ENCODE results near the gene PNRC1. TPM values are rescaled to one million over a fixed set of nuclear protein-coding genes. Genes with fewer than 3 reads are reported as not detected.
"Not testable (repeated sequence)": the region's sequence is repeated elsewhere in the genome, so short reads cannot be mapped to it uniquely, and the experiment has no call there.

PNRC1 gene
- total RNA-seq, 1 donor from 2014 or later = 229 TPM

DNA sequence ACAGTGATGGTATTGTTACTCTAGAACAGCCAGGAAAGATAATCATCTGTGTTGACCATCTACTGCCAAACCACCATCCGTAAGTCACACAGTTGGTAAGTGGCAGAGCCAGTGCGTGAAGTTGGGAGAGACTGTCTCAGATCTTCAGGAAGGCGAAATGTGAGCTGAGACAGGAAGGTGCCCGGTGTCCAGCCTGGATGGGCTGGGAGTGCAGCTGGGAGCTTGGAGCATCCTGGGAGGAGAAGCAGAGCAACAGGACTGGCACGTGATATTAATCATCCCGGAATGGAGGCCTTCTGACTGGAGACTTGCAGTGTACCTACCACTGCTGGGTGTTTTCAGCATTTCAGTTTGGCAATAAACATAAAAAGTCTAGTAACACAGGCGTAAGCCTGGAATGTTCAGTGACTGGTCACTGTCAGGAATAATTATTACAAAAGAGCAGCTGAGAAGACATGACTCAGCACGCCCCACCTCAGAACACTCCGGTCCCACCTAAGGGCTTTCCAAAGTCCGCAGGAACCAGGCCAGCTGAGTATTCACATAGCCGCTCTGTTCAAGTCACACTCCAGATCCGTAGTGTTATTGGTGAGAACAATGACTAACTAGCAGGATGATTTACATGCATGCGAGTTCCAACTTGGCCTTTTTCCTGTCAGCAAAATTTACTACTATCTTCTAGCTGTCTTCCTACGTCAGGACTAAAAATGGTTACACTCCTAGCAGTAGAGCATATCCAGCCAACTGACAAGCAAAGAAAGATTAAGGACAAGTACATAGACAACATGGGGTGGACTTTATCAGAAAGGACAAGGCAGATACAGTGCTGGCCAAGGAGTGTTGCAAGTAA is 45.1 kb upstream of the PNRC1 start:
- POLR2A ChIA-PET = no interaction called here

DNA sequence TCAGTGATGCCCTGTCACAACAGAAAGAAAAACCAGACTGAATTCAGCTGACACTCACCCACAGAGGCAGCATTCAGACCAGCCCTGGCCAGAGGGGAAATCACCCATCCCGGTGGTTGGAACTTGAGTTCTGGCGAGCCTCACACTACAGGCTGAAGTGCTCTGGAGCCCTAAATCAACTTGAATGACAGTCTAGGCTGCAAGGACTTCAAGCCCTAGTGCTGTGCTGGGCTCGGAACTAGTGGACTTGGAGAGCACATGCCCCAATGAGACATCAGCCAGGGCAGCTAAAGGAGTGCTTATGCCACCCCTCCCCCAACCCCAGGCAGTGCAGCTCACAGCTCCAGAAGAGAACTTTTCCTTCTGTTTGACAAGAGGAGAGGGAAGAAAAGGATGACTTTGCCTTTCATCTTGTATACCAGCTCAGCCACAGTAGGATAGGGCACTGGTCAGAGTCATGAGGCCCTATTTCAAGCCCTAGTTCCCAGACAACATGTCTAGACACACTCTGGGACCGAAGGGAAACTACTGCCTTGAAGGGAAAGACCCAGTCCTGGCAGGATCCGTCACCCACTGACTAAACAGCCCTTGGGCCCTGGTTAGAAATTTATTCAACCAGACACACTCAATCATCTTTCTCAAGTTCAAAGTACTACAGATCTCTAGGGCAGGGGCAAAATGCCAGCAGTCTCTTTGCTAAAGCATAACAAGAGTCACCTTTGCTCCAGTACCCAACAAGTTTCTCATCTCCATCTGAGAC is 43.2 kb upstream of the PNRC1 start:
- Mint-ChIP-seq H3K9me3 (peaks cover 20% of the 10 kb centered on the region), H3K4me1 (no peaks in the 10 kb centered on the region), H3K27me3 (peaks cover 9% of the 10 kb centered on the region), H3K27ac (no peak overlapping the region), H3K4me3 (no peak overlapping the region), H3K36me3 (ENCODE audit: low read depth) (peaks cover 1% of the 10 kb centered on the region)
- intact Hi-C loops (cut with micrococcal nuclease) = no loop called here
- TF ChIP-seq, protein P1, sequence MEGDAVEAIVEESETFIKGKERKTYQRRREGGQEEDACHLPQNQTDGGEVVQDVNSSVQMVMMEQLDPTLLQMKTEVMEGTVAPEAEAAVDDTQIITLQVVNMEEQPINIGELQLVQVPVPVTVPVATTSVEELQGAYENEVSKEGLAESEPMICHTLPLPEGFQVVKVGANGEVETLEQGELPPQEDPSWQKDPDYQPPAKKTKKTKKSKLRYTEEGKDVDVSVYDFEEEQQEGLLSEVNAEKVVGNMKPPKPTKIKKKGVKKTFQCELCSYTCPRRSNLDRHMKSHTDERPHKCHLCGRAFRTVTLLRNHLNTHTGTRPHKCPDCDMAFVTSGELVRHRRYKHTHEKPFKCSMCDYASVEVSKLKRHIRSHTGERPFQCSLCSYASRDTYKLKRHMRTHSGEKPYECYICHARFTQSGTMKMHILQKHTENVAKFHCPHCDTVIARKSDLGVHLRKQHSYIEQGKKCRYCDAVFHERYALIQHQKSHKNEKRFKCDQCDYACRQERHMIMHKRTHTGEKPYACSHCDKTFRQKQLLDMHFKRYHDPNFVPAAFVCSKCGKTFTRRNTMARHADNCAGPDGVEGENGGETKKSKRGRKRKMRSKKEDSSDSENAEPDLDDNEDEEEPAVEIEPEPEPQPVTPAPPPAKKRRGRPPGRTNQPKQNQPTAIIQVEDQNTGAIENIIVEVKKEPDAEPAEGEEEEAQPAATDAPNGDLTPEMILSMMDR (IDR thresholded peaks at IDR 0.05) = no peak
- ChIA-PET CTCF (no interaction called here), POLR2A (no interaction called here)
- DNase-seq (no peak), ATAC-seq (ENCODE audit: low read depth) (no peak)

More for the DNA sequence above, 45.1 kb upstream of the PNRC1 start:
- H3K27ac Mint-ChIP-seq = no peak overlapping the region
- DNase-seq = no peak
- peaks cover 9% of the 10 kb centered on the region for H3K27me3 Mint-ChIP-seq
- H3K4me1 Mint-ChIP-seq = no peaks in the 10 kb centered on the region
- TF ChIP-seq, protein P1 (IDR thresholded peaks at IDR 0.05) = no peak
- peaks cover 1% of the 10 kb centered on the region for H3K36me3 Mint-ChIP-seq (ENCODE audit: low read depth)
- no peak overlapping the region for H3K4me3 Mint-ChIP-seq
- H3K9me3 Mint-ChIP-seq = peaks cover 20% of the 10 kb centered on the region
- intact Hi-C loops (cut with micrococcal nuclease) = no loop called here
- CTCF ChIA-PET = no interaction called here
- no peak for ATAC-seq (ENCODE audit: low read depth)

DNA sequence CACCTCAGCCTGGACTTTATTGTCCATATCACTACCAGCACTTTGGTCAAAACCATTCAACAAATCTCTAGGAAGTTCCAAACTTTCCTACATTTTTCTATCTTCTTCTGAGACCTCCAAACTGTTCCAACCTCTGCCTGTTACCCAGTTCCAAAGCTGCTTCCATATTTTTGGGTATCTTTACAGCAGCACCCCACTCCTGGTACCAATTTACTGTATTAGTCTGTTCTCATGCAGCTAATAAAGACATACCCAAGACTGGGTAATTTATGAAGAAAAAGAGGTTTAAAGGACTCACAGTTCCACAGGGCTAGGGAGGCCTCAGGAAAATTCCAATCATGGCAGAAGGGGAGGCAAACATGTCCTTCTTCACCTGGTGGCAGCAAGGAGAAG is 42.7 kb upstream of the PNRC1 start:
- peaks cover 20% of the 10 kb centered on the region for H3K9me3 Mint-ChIP-seq
- ATAC-seq (ENCODE audit: low read depth); DNase-seq; H3K4me3 Mint-ChIP-seq; CTCF ChIA-PET; H3K27ac Mint-ChIP-seq; H3K27me3 Mint-ChIP-seq; POLR2A ChIA-PET; H3K4me1 Mint-ChIP-seq; H3K36me3 Mint-ChIP-seq (ENCODE audit: low read depth); intact Hi-C loops (cut with micrococcal nuclease): not testable (repeated sequence)

DNA sequence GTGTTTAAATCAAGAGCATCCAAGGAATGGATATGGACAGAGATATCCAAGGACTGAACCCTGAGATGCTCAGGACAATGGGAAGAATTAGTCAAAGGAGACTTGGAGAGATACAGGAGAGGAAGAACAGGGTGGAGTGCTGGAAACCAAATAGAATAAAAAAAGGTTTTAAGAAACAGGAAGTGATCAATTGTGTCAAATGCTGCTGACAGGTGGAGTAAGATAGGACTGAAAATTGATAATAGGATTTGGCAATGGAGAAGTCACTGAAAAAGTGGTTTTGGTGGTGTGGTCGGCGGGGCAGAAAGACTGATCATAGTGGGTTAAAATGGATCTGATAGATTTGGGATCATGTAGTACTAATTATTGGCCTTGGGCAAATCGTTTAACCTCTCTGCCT is 37.9 kb upstream of the PNRC1 start:
- intact Hi-C loops (cut with micrococcal nuclease) = no loop called here
- ATAC-seq (ENCODE audit: low read depth) (no peak), DNase-seq (no peak)
- H3K4me1 Mint-ChIP-seq = peaks cover 6% of the 10 kb centered on the region
- no peaks in the 10 kb centered on the region for H3K27me3 Mint-ChIP-seq
- no peak overlapping the region for H3K27ac Mint-ChIP-seq
- TF ChIP-seq, protein P1 (IDR thresholded peaks at IDR 0.05) = no peak
- POLR2A ChIA-PET = no interaction called here
- CTCF ChIA-PET = no interaction called here
- peaks cover 1% of the 10 kb centered on the region for H3K36me3 Mint-ChIP-seq (ENCODE audit: low read depth)
- H3K9me3 Mint-ChIP-seq = peaks cover 19% of the 10 kb centered on the region
- H3K4me3 Mint-ChIP-seq = no peak overlapping the region

DNA sequence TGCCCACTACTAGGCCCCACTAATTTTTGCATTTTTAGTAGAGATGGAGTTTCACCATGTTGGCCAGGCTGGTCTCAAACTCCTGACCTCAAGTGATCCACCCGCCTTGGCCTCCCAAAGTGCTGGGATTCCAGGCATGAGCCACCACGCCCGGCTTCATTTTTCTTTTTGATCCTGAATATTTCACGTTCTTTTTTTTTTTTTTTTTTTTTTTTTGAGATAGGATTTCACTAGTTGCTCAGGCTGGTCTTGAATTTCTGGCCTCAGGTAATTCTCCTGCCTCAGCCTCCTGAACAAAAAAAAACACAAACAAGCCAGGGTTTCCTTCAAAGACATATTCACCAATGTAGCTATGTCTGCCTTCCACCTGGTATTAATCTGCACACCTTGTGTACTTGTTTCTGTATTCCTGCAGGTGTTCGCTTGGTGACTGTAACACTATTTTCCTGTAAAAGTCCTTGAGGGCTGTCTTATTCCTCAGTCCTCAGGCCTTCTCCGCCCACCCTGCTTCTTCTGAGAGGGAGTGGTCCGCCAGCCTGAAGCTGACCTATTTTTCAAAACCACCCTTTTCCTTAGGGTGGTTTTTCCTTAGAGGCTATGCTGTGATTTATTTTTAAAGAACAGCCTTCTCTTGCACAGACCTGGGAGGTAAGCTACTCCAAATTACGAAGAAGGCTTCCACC is 36.1 kb upstream of the PNRC1 start:
- ChIA-PET POLR2A (interaction anchor here (0.7 kb wide), 2 partner anchors 357 to 1494 kb away, joined by 4 to 6 read pairs; no protein-coding TSS in a partner anchor), CTCF (no interaction called here)
- no peaks in the 10 kb centered on the region for H3K27me3 Mint-ChIP-seq
- no peak overlapping the region for H3K27ac Mint-ChIP-seq
- intact Hi-C loops (cut with micrococcal nuclease) = no loop called here
- TF ChIP-seq, protein P1 (IDR thresholded peaks at IDR 0.05) = no peak
- H3K9me3 Mint-ChIP-seq = peaks cover 3% of the 10 kb centered on the region
- ATAC-seq (ENCODE audit: low read depth) (no peak), DNase-seq (no peak)
- H3K4me3 Mint-ChIP-seq = no peak overlapping the region
- H3K4me1 Mint-ChIP-seq = peaks cover 6% of the 10 kb centered on the region
- H3K36me3 Mint-ChIP-seq (ENCODE audit: low read depth) = no peaks in the 10 kb centered on the region
